ENCODE measurements around the gene DEPP1.

DEPP1 gene

DNA sequence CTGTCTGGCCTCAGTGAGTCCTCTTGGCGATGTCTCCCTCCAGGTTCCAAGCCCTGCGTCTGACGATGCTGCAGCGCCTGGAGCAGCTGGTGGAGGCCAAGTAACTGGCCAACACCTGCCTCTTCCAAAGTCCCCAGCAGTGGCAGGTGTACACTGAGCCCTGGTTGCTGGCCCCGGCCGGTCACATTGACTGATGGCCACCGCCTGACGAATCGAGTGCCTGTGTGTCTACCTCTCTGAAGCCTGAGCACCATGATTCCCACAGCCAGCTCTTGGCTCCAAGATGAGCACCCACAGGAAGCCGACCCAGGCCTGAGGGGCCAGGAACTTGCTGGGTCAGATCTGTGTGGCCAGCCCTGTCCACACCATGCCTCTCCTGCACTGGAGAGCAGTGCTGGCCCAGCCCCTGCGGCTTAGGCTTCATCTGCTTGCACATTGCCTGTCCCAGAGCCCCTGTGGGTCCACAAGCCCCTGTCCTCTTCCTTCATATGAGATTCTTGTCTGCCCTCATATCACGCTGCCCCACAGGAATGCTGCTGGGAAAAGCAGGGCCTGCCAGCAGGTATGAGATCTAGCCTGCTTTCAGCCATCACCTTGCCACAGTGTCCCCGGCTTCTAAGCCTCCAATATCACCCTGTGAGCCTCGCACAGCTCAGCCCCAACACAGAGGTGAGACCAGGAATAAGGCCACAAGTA lies 14.8 kb upstream of the DEPP1 start:
- DNase-seq: no peak

DNA sequence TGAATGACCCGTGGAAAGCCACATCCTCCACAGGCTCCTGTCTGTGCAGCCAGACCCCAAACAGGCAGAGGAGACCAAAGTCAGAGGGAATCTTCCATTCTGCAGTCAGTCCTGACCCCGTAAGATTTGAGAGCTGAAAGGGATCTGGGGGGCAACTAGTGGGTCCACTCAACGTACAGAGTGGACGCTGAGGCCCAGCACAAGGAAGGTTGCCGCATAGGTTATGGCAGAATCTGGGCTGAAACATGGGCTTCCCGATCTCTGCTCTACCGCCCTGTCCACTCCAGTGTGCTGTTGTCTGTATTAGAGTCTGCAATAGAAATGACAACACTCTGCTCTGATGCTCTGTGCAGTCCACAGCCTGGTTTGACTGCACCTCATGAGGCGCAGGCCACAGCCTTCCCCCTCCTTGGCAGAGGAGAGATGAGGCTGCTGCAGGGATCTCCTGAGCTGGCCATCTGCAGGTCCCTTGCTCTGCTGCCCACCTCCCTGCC lies 14.2 kb upstream of the DEPP1 start:
- DNase-seq: no peak

DNA sequence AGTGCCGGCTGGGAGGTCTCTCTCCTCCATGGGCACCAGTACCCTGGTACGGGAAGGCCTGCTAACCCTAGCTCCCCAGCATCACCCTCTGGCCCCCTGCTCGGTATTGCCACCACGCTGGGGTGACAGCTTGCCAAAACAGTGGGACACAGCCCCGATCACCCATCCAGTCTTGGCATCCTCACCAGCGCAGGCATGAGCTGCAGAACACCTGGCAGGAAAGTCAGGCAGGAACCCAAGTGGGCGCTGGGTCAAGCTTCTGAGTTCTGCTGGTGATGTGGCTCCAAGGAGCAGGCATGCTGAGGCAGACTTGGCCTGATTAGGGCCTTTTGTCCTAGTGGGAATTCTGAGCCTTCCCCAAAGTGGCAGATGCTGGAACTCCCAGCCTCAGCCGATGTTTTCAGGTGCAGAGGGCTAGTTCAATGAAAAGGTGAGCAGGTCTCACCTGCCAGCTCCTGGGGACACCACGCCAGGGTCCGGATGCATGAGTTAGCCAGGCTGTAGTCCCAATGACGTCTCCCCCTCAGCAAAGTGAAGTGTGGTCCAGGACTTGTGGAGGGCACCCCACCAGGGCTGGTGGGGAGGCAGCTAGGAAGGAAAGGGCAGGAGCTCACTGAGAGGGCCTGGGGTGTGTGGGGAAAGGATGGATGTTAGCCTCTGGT lies 13.6 kb upstream of the DEPP1 start:
- no peak for DNase-seq

DNA sequence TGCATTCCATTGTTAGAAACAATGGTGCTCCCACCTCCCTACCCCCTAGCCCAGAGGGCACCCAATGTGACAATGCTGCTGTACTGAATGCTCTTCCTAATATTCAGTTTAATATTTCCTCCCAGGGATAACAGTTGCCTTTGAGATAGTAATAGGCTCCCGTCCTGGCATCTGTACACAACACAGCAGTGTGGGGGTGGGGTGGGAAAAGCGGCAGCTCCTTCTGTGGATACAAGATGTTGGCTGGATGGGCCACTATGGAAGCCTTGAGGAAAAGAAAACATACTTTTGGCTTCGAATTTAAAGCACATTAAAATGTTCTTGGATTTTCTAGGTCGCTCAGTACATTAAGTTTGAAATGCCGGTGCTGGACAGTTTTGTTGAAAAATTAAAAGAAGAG lies 13.0 kb upstream of the DEPP1 start:
- no peak for DNase-seq

DNA sequence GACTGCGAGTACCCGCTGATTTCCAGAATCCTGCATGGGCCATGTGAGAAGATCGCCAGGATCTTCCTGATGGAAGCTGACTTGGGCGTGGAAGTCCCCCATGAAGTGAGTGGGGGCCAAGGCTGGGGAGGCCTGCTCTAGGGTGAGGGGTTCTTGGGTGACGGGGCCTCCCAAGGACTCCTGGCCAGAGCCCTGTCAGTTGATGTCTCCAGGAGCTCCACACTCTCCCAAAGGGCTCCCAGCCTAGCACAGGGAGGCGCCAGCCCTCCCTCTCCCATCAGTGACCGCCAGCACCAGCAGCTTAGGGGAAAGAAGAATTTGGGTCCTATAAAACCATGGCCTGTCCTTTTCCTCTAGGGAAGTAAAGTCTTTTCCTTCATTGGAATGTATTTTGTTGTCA lies 12.4 kb upstream of the DEPP1 start:
- DNase-seq: no peak

DNA sequence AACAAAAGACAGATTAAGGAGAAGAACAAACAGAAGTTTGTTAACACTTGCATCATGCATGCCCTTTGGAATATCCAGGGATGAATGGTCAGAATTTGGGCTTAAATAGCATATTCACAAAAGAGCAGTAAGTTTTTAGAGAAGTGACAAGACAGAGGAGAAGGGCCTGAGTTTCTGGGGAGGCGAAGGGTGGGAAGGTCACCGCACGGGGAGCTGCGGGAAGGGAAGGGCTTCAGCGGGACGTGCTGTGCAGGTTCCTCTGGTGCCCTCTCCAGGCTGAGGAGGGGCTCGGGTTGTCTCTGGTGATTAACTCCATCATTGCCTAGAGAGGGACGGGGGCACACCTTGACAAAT lies 11.7 kb upstream of the DEPP1 start:
- DNase-seq: no peak

DNA sequence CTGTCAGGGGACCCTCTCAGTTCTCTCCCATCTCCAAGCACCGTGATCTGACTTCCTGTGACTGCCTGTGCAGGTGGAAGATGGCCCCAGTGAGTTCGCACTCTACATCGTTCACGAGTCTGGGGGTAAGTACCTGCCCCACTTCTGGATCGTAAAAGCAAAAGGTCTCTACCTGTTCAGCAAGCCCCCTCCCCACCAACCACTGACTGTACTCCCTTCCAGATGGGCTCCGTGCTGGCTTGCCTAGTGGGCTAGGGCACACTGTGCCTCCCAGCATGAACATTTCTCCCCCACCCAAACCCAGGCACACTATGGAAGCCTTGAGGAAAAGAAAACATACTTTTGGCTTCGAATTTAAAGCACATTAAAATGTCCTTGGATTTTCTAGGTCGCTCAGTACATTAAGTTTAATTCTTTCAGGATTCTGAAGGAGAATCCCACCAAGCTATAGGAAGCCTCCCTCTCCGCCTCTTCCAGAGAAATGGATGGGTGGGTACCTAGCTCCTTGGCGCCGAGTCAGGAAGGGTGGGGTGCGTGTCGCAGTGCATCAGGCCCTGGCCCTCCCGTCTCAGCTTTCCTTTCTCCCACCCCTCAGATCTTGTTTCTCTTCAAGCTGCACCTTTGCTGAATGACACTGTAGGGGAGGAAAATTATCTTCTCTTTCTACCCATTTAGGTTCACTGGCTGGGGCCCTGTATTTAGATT lies 11.1 kb upstream of the DEPP1 start:
- no peak for DNase-seq

DNA sequence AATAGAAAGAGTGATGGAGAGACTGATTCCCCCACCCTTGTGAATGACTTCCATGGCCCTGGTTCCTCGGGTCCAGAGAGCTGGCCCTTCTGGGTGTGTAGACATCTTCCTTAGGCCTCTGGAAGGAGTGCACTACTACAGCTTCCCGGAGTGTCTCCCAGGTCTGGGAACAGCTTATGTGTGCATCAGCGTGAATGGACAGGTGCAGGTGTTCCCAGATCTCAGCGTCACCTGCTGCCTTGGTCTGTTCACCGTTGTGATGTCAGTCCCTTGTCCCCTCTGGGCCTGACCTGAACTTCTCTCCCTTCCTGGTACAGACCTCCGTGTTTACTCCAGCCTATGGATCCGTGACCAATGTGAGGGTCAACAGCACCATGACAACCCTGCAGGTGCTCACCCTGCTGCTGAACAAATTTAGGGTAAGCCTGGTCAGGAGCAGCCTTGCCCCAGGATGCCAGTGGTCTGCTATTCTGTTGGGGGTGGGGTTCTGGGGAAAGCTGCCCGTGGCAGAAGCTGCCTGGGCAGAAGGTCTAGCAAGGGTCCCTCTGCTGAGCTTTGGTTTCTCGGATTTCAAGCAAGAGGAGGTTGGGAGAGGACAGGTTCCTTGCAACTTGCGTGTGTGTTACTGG lies 10.5 kb upstream of the DEPP1 start:
- DNase-seq: no peak

DNA sequence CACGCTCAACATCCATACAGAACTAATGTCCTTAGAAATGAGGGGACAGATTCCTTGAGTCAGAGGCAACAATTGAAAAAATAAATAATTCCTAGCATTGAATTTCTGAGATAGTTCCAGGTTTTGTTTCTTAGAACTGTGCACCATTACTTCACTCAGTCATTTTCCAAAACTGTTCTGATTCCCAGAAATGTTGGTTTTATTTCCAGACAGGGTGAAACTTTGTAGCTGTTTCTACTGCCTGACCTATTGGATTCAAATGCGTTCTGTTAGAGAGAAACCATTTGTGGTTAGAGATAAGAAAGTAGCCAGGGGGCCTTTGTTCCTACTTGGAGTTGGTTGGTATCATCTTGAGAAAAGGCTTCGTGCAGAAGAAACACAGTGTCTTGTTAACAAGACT lies 8.1 kb upstream of the DEPP1 start:
- DNase-seq: no peak

DNA sequence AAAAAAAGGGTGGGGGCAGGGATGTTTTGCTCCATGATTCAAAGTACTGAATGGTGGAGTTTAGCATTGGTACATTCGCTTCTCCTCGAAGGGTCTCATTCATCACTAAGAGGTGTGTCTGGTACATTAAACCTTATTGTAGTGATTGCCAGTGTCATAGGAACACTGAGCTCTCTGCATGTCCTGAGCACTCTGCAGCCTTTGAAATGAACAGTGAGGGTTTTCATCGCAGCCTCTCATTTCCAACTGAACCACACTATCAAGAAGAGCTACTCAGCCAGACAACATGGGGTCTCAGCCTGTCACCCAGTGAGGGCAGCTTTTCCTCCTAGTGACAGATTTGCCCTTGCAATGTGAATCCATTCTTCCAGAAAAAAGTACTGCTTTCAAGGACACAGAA lies 7.6 kb upstream of the DEPP1 start:
- no peak for DNase-seq

DNA sequence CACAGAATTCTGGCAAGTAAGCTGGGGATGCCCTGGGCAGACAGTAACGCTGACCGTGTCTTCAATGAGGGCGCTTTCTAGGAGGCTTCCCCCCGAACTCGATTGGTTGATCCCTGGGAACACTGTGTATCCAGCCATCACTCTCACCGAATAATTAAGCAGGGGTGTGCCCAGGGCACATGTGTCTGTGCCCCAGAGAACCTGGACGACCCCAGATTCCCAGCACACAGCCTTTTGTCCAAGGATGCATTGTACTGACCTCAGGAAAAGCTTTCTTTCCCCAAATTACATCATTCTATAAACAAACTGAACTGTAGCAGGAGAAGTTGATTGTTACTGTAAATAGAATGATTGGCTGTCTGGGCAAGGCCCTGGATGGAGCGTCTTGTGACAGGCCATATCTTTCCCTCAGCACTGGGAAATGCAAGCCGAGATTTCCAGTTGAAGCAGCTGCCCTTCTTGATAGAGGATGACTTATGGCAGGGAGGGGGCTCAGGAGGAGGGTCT lies 6.6 kb upstream of the DEPP1 start:
- DNase-seq: no peak

DNA sequence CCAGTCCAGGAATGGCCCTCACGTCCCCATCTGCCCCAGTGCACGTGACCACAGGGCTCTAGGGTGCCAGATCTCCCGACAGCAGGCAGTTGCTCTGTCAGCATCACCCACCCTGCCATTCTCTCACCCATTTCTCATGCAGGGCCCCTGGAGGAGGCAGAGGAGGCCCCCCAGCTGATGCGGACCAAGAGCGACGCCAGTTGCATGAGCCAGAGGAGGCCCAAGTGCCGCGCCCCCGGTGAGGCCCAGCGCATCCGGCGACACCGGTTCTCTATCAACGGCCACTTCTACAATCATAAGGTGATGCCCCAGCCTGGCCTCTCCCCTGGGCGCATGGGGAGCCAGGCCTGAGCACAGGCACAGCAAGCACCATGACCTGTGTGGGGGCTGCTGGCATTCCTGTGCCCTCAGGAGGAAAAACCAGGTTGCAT lies 6.1 kb upstream of the DEPP1 start:
- DNase-seq: no peak

DNA sequence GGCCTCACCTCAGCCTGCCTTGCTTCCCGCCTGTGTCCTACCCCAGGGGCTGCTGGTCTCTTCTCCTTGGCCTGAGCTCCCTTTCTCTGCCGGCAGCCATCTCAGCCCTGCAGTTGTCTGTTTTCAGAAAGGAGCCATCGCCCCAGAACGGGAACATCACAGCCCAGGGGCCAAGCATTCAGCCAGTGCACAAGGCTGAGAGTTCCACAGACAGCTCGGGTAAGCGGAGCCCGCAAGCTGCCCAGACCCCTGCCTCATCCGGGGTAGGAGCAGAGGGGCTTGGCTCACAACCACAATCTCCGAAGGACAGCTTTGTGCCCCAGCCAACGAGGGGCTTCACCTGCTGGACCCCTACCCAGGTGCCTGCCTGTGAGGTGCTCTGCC lies 5.3 kb upstream of the DEPP1 start:
- no peak for DNase-seq

DNA sequence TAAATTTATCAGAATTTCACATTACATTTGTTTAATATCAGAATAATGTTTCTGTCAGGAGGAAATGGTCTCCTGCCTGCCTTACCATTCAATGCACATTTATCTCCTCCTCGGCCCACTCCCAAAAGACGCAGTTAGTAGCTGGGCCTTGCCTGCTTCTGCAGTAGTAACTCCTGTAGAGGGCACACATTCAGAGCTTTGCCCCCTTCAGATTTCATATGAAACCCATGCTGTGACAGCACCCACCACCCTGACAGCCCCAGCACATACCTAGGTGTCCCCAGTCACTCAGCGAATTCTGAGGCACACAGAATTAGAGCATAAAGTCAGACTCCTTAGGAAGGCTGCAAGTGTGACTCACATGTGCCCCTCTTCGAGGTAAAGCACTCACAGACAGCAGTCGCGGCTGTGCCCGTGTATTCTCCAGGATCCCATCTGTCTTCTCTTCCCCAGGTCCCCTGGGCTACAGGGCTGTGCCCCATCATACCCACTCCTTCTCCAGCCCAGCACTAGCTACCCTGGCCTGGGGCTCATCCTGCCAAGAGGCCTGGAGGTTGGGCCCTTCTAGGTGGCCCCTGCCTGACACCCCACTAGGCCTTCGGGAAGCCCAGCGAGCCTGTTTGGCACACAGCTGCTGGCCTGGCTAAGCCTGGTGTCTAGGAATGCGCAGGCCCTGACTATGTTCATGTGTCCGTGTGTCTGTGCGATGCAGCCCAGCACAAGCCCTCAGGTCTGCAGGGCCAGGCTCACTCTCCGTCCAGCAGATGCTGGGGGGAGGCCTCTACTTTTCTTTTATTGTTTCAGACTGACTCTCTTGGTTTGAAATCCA lies 4.7 kb upstream of the DEPP1 start:
- DNase-seq: no peak

DNA sequence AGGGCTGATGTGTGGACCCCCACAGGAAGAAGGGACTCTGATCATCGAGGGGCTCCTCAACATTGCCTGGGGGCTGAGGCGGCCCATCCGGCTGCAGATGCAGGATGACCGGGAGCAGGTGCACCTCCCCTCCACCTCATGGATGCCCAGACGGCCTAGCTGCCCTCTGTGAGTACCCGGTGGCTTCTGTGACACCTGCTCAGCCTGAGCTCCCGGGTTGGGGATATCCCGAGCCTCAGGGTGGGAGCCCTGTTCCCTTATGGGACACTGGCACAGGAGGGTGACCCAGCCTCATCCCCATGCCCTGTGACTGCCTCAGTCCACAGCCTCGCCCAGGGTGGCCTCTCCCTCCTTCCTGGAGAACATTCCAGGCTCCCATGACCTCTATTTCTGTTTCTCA lies 3.9 kb upstream of the DEPP1 start:
- no peak for DNase-seq

DNA sequence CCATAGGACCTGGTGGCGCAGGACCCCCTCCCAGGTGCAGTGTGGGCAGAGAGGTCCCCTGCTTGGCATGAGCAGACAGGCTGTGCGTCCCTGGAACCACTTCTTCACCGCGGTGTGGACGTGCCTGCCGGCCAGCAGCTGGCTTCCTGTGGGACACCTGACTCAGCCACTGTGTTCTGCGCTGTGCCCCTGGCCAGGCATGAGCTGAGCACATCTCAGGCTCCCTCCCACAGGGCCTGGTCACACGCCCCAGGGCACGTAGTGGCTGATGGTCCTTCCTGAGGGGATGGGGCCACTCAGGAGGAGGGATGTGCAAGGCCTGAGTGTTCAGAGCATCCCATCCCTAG lies 3.5 kb upstream of the DEPP1 start:
- DNase-seq: no peak

DNA sequence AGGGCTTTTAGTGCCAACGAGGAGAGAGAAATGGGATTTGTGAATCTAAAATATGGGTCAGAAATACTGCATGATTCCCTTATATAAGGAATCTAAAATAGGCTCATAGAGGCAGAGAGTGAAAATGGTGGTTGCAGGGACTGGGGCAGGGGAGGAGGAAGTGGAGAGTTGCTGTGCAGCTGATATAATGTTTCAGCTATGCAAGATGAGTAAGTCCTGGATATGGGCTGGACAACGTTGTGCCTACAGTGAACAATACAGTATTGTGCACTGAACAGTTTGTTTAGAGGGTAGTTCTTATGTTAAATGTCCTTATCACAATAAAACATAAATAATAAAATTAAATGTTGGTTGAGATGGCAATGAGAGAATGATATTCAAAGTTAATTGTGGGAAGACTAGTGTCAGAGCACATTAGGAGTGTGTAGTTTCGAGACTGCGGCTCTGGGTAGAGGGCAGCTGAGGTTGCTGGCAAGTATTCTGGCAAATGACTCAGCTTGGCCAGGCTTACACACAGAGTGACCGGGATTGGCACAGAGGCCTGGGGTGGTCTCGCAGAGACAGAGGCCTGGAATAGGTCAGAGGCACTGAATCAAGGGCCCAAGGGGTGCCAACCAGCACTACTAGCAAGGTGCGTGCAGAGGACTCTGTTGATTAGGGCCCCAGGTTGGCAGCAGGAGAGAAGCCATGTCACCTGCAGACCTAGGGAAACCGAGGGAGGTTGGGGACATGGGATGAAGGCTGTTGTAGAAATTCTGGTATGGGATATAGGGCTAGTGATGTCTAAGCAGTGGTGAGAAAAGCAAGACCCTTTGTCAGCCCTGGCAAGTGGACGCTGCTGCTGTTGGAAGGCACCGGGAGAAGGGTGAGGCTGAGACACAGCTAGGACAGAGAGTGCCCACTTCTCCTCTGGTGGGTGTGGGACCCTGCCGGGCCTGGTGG lies 2.8 kb upstream of the DEPP1 start:
- peak in 2 of 3 donors; percentile 46 to 50 for DNase-seq

DNA sequence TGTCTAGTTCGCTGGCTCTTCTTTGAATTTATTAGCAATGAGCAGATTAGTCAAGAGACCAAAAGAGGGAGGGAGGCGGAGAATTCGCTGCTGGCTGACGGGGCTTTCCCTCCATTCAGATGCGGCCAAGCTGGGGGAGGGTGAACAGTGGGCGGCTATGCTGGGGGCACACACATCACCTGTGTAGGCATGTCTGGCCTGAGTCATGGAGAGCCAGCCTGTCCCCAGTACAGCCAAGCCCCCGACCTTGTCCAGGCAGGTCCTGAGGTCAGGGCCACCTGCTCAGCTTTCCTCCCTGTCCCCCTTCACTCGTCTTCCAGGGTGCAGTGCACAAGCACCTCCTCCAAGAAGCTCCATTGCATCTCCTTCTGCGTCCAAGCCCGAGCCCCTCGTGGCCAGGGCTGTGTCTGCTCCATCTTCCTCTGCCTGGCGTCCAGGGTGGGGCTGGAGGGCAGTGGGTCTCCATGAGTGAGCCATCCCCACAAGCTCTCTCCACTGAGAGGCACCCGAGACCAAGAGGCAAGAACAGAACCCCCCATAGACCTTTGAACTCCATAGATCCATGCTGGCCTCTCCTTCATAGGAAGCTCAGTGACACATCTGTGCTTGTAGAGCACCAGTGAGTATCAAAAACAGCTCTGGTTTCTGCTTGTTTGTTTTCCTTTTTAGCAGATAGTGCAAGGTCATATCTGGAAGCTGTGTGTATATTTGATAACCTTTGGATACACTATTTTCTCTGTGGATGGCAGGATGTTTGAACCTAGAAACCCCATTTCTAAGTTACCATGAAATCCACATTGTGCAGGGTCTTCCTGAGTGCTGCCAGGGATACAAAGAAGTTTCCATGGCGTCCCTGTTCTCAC lies 1.9 kb upstream of the DEPP1 start:
- no peak for DNase-seq

DNA sequence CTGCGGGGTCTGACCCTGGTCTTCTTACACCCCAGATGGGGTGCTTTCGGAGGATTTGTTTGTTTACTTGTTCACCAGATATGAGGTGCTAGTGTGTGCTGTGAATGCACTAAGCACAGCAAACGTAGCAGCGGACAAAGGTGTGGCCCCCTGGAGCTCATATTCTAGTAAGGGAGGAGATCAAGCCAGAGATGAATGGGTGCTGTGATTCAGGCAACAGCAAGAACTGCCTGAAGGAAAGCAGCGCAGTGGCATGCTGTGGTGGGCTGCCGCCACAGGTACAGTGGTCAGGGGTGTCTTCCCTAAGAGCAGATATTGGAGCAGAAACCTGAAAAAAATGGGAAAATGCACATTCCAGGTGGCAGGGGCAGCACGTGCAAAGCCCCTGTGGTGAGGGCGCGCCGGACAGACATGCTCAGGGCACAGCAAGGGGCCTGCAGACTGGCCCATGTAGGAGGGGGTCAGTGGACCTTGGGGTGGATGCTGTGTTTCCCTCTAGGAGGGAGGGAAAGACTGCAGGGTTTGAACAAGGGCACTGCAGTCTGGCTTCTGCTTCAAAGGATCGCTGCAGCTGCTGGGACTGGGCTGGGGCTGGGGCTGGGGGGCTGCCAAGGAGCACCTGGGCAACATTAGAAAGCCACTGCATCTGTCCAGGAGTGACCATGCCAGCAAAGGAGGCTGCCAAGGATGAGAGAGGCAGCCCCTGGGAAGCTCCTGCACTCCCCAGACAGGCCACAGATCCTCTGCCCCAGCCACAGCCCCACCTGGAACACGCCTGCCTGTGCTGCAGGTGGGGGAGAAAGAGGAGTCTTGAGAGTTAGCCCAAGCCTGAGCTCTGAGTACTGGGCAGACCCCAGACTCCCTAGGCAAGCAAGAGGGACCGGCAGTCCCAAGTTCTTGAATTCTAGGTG lies 927 bp upstream of the DEPP1 start:
- DNase-seq: no peak

DNA sequence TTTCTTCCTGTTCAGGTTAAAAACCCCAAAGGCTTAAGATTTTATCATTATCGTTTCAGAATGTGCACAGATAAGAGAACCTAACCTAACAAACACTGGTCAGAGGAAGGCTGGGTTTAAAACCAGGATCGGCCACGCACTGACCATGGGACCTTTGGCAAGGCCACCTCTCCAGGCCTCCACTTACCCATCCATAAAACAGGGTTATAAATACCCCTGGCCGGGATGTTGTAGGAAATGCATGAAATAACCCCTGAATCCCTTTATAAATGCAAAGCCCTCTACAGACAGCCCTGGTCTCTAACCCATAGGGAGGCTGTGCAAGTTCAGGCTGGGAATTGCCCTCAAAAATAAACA lies 418 bp downstream of the DEPP1 start:
- no peak for DNase-seq

Data from suppressor macrophage treated with lipopolysaccharide for 1 hour (primary cell).